GM23248 (cell line): ENCODE data around the gene C12orf54. TPM values are rescaled to one million over a fixed set of nuclear protein-coding genes. Genes with fewer than 3 reads are reported as not detected.
"Not testable (repeated sequence)": the region's sequence is repeated elsewhere in the genome, so short reads cannot be mapped to it uniquely, and the experiment has no call there.

Experiments
- DNase-seq: peaks from one replicate; pipeline ENCODE4 v3.0.0-alpha.2; 2015
- H2AFZ ChIP-seq: fragments of 200-600 bp; sonication (generic); 2 replicates; pipeline ENCODE4 v1.6.1; 2016; ENCODE audit warnings: antibody characterized with exemption
- H3F3A ChIP-seq: fragments of 200-600 bp; sonication (generic); 2 replicates; pipeline ENCODE4 v1.6.1; 2016; ENCODE audit warnings: mild to moderate bottlenecking, antibody characterized with exemption, mixed run types; ENCODE audit not compliant: insufficient read depth
- H3K27ac ChIP-seq: fragments of 200-600 bp; sonication (generic); 2 replicates; pipeline ENCODE4 v1.5.1; 2016; ENCODE audit warnings: mild to moderate bottlenecking
- H3K27me3 ChIP-seq: fragments of 200-600 bp; sonication (generic); replicated peaks from 2 replicates; pipeline ENCODE4 v1.6.1; 2016; ENCODE audit warnings: mild to moderate bottlenecking; ENCODE audit not compliant: insufficient read depth
- H3K36me3 ChIP-seq: fragments of 200-600 bp; sonication (generic); 2 replicates; pipeline ENCODE4 v1.6.1; 2016; ENCODE audit warnings: low read depth, mild to moderate bottlenecking
- H3K4me1 ChIP-seq: fragments of 200-600 bp; sonication (generic); 2 replicates; pipeline ENCODE4 v1.6.1; 2016; ENCODE audit warnings: mild to moderate bottlenecking; ENCODE audit not compliant: insufficient read depth
- H3K4me2 ChIP-seq: fragments of 200-600 bp; sonication (generic); one replicate; pipeline ENCODE4 v1.6.1; 2016; ENCODE audit warnings: mild to moderate bottlenecking; ENCODE audit not compliant: unreplicated experiment
- H3K4me3 ChIP-seq: fragments of 200-600 bp; sonication (generic); 2 replicates; pipeline ENCODE4 v1.5.1; 2016; ENCODE audit warnings: mild to moderate bottlenecking
- H3K79me2 ChIP-seq: fragments of 200-600 bp; sonication (generic); 2 replicates; pipeline ENCODE4 v1.6.1; 2016; ENCODE audit warnings: mild to moderate bottlenecking; ENCODE audit not compliant: insufficient read depth
- H3K9ac ChIP-seq: fragments of 200-600 bp; sonication (generic); 2 replicates; pipeline ENCODE4 v1.6.1; 2016; ENCODE audit warnings: mild to moderate bottlenecking
- H3K9me2 ChIP-seq: fragments of 200-600 bp; sonication (generic); 2 replicates; pipeline ENCODE4 v1.6.1; 2016; ENCODE audit warnings: mixed run types, mild to moderate bottlenecking, moderate library complexity; ENCODE audit not compliant: insufficient read depth
- H3K9me3 ChIP-seq: fragments of 200-600 bp; sonication (generic); one replicate; pipeline ENCODE4 v1.6.1; 2017; ENCODE audit warnings: low read depth
- H4K20me1 ChIP-seq: fragments of 200-600 bp; sonication (generic); 2 replicates; pipeline ENCODE4 v1.6.0; 2016; ENCODE audit not compliant: insufficient read depth
- EZH2 ChIP-seq: fragments of 200-600 bp; sonication (generic); IDR thresholded peaks from 2 replicates; pipeline ENCODE4 v1.6.1; 2018; ENCODE audit warnings: antibody characterized with exemption, mild to moderate bottlenecking; ENCODE audit not compliant: insufficient read depth, poor library complexity, severe bottlenecking
- EZH2phosphoT487 ChIP-seq: fragments of 200-600 bp; sonication (generic); IDR thresholded peaks from 2 replicates; pipeline ENCODE4 v1.6.1; 2018; ENCODE audit warnings: antibody characterized with exemption, moderate library complexity, mild to moderate bottlenecking, low read depth; ENCODE audit not compliant: insufficient read depth
- WGBS, 2 experiments: methylation state at CpG; one replicate each; pipeline ENCODE4 v1.1.6; 2015 to 2017; ENCODE audit warnings: low lambda C conversion rate in 2 of 2, low coverage in 1 of 2; ENCODE audit errors: missing lambda C conversion rate in 2 of 2; 5-methylcytosine and 5-hydroxymethylcytosine counted together
- in situ Hi-C: fragments of 300-500 bp; cut with MboI; formaldehyde crosslinking; loops from 2 replicates; pipeline ENCODE4 v1.15.0; 2020
- polyA plus RNA-seq: library from polyadenylated mRNA; unstranded; fragments of >200 nt; fragmentation: Nextera tagmentation; extraction: Ambion mirVana; gene quantifications from 2 replicates; pipeline ENCODE4 v1.2.1, GENCODE V29; 2016
- total RNA-seq: library from RNA; depleted of rRNA; stranded (reverse); fragments of >200 nt; shearing (Covaris generic); gene quantifications from 2 replicates; pipeline ENCODE4 v1.2.3, GENCODE V29; 2014

Gene C12orf54
- total and polyA plus RNA-seq, 2 experiments from 2014 or later, result not detected

GRCh38 chr12:48446161-48446776 is 36.0 kb upstream of the C12orf54 start:
- no peaks in the 10 kb centered on the region for H3K36me3 ChIP-seq
- H3K4me1 ChIP-seq, result no peaks in the 10 kb centered on the region
- no peaks in the 10 kb centered on the region for H3K9me3 ChIP-seq
- DNase-seq, result peak; percentile 20
- H3K27ac ChIP-seq, result no peak overlapping the region
- no peaks in the 10 kb centered on the region for H4K20me1 ChIP-seq
- no peak overlapping the region for H3K4me3 ChIP-seq
- no peaks in the 10 kb centered on the region for H3F3A ChIP-seq
- in situ Hi-C loops, result no loop called here
- no peaks in the 10 kb centered on the region for H3K79me2 ChIP-seq
- no peak for TF ChIP-seq EZH2phosphoT487
- TF ChIP-seq EZH2, result no peak
- H3K27me3 ChIP-seq, result no peaks in the 10 kb centered on the region; the same call in 1 of the 2 replicates
- no peaks in the 10 kb centered on the region for H3K9me2 ChIP-seq
- no peak overlapping the region for H2AFZ ChIP-seq
- WGBS, 2 experiments, result 12 to 14% methylated on average over 4 of the region's 4 CpGs
- H3K9ac ChIP-seq, result no peak overlapping the region
- no peak overlapping the region for H3K4me2 ChIP-seq

- H3K27me3 ChIP-seq, result no peaks in the 10 kb centered on the region; the same call in 1 of the 2 replicates
- DNase-seq, result no peak
- H3K36me3 ChIP-seq, result no peaks in the 10 kb centered on the region
- 50 to 70% methylated on average over 1 of the region's 1 CpG for WGBS, 2 experiments
- H2AFZ ChIP-seq, result no peak overlapping the region
- no peak overlapping the region for H3K9ac ChIP-seq
- no peaks in the 10 kb centered on the region for H3K79me2 ChIP-seq
- H3K9me2 ChIP-seq, result no peaks in the 10 kb centered on the region
- H3K4me2 ChIP-seq, result no peak overlapping the region
- no peaks in the 10 kb centered on the region for H3F3A ChIP-seq
- H3K9me3 ChIP-seq, result no peaks in the 10 kb centered on the region
- H3K4me3 ChIP-seq, result no peak overlapping the region
- H3K27ac ChIP-seq, result no peak overlapping the region
- TF ChIP-seq EZH2phosphoT487, result no peak
- TF ChIP-seq EZH2, result no peak
- in situ Hi-C loops, result no loop called here
- H4K20me1 ChIP-seq, result no peaks in the 10 kb centered on the region
- no peaks in the 10 kb centered on the region for H3K4me1 ChIP-seq
Observed at GRCh38 chr12:48447755-48448154, 34.5 kb upstream of the C12orf54 start.

- TF ChIP-seq EZH2phosphoT487 (no peak), EZH2 (no peak)
- Histone ChIP-seq H3K79me2 (no peaks in the 10 kb centered on the region), H3K9me3 (no peaks in the 10 kb centered on the region), H3K4me1 (no peaks in the 10 kb centered on the region), H3F3A (no peaks in the 10 kb centered on the region), H3K9me2 (no peaks in the 10 kb centered on the region), H3K27ac (no peak overlapping the region), H3K36me3 (no peaks in the 10 kb centered on the region), H3K4me3 (no peak overlapping the region), H3K27me3 (0 out of 2 replicates have a peak, but pooled peaks cover 6% of the 10 kb centered on the region), H2AFZ (no peak overlapping the region), H3K9ac (no peak overlapping the region), H3K4me2 (no peak overlapping the region), H4K20me1 (no peaks in the 10 kb centered on the region)
- 29% methylated on average over 1 of the region's 1 CpG for WGBS, 2 experiments
- in situ Hi-C loops, result no loop called here
- no peak for DNase-seq
Observed at GRCh38 chr12:48451372-48451771, 30.9 kb upstream of the C12orf54 start.

GRCh38 chr12:48452961-48453360 is 29.3 kb upstream of the C12orf54 start:
- DNase-seq, H3K4me1 ChIP-seq, H3K9me3 ChIP-seq, H4K20me1 ChIP-seq, H3K79me2 ChIP-seq, H3K9me2 ChIP-seq, H3K27ac ChIP-seq, H3K4me2 ChIP-seq, H3K4me3 ChIP-seq, H2AFZ ChIP-seq, H3F3A ChIP-seq, H3K27me3 ChIP-seq, in situ Hi-C loops, H3K9ac ChIP-seq, H3K36me3 ChIP-seq: not testable (repeated sequence)
- WGBS, 2 experiments, result 41 to 48% methylated on average over 2 of the region's 2 CpGs

GRCh38 chr12:48454667-48455066 is 27.6 kb upstream of the C12orf54 start:
- in situ Hi-C loops, result no loop called here
- no peaks in the 10 kb centered on the region for H3K79me2 ChIP-seq
- no peaks in the 10 kb centered on the region for H3F3A ChIP-seq
- no peak overlapping the region for H2AFZ ChIP-seq
- no peak overlapping the region for H3K4me3 ChIP-seq
- DNase-seq, result peak; percentile 49
- H3K4me2 ChIP-seq, result no peak overlapping the region
- H3K36me3 ChIP-seq, result no peaks in the 10 kb centered on the region
- H4K20me1 ChIP-seq, result no peaks in the 10 kb centered on the region
- TF ChIP-seq EZH2 (no peak), EZH2phosphoT487 (no peak)
- WGBS, 2 experiments, result 18 to 26% methylated on average over 1 of the region's 1 CpG
- no peaks in the 10 kb centered on the region for H3K9me2 ChIP-seq
- H3K27me3 ChIP-seq, result 0 out of 2 replicates have a peak, but pooled peaks cover 7% of the 10 kb centered on the region
- H3K9me3 ChIP-seq, result no peaks in the 10 kb centered on the region
- H3K4me1 ChIP-seq, result no peaks in the 10 kb centered on the region
- no peak overlapping the region for H3K27ac ChIP-seq
- no peak overlapping the region for H3K9ac ChIP-seq
